Upper lobe of left lung (tissue), 4 donors: ENCODE data around the gene CSK.

Experiments used
- EP300 ChIP-seq, 4 donors: sonication (generic); formaldehyde crosslinking; IDR thresholded peaks; one replicate each; pipeline ENCODE4 v1.5.1; 2017; ENCODE audit warnings: antibody characterized with exemption in 4 of 4, control low read depth in 2 of 4
- POLR2A ChIP-seq, 4 donors: fragments of 450-650 bp; IDR thresholded peaks; one replicate each; pipeline ENCODE4 v1.5.1; 2016 to 2017; ENCODE audit warnings: antibody characterized with exemption in 4 of 4, mild to moderate bottlenecking in 2 of 4

DNA sequence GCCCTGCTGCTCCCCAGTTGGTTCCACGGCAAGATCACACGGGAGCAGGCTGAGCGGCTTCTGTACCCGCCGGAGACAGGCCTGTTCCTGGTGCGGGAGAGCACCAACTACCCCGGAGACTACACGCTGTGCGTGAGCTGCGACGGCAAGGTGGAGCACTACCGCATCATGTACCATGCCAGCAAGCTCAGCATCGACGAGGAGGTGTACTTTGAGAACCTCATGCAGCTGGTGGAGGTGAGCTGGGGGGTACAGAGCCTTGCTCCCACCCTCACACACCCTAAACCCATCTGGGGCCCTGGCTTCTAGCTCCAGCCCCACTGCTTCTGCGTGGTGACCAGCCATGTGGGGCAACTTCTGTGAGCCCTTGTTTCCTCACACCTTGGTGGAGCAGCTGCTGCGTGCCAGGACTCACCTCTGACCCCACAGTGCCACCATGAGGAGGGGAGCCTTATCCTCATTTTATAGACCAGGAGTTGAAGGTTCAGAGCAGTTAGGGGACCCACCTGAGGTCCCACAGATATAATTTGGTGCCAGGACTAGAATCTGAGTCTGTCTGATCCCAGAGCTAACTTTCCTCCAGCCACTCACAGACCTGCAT is 17.5 kb downstream of the CSK start:
- TF ChIP-seq POLR2A (IDR thresholded peaks at IDR 0.05) (no peak), EP300 (IDR thresholded peaks at IDR 0.05) (no peak)
